GM18502 (cell line): ENCODE results near the gene CHI3L1.

Experiments
- ATAC-seq: cut with Tn5 transposase; IDR thresholded peaks from one replicate; pipeline ENCODE4 v1.9.1; 2021; ENCODE audit warnings: mild to moderate bottlenecking; ENCODE audit not compliant: unreplicated experiment, poor library complexity

The CHI3L1 gene

GRCh38 chr1:203207751-203208150, 21.2 kb upstream of the CHI3L1 start:
- ATAC-seq: no peak

GRCh38 chr1:203206129-203206687, 19.7 kb upstream of the CHI3L1 start:
- no peak for ATAC-seq

GRCh38 chr1:203204756-203205155, 18.3 kb upstream of the CHI3L1 start:
- ATAC-seq: no peak

- no peak for ATAC-seq
Measured at GRCh38 chr1:203202431-203203245, 16.1 kb upstream of the CHI3L1 start.

GRCh38 chr1:203201516-203202205, 15.2 kb upstream of the CHI3L1 start:
- ATAC-seq: no peak

GRCh38 chr1:203200916-203201315, 14.4 kb upstream of the CHI3L1 start:
- no peak for ATAC-seq

- ATAC-seq: no peak
Measured at GRCh38 chr1:203199816-203200571, 13.5 kb upstream of the CHI3L1 start.

- no peak for ATAC-seq
Measured at GRCh38 chr1:203199481-203199815, 12.9 kb upstream of the CHI3L1 start.

- no peak for ATAC-seq
Measured at GRCh38 chr1:203199002-203199401, 12.5 kb upstream of the CHI3L1 start.

- ATAC-seq: no peak
Measured at GRCh38 chr1:203197625-203198024, 11.1 kb upstream of the CHI3L1 start.

GRCh38 chr1:203196371-203196770, 9.9 kb upstream of the CHI3L1 start:
- no peak for ATAC-seq

- no peak for ATAC-seq
Measured at GRCh38 chr1:203190949-203191348, 4.4 kb upstream of the CHI3L1 start.

- no peak for ATAC-seq
Measured at GRCh38 chr1:203189951-203190352, 3.4 kb upstream of the CHI3L1 start.

- ATAC-seq: no peak
Measured at GRCh38 chr1:203188686-203189232, 2.3 kb upstream of the CHI3L1 start.

GRCh38 chr1:203187689-203188264, 1.3 kb upstream of the CHI3L1 start:
- no peak for ATAC-seq

- ATAC-seq: no peak
Measured at GRCh38 chr1:203187304-203187685, 791 bp upstream of the CHI3L1 start.

- no peak for ATAC-seq
Measured at GRCh38 chr1:203186091-203186445, 436 bp downstream of the CHI3L1 start.

GRCh38 chr1:203185585-203185984, 919 bp downstream of the CHI3L1 start:
- ATAC-seq: no peak

- no peak for ATAC-seq
Measured at GRCh38 chr1:203185061-203185461, 1.4 kb downstream of the CHI3L1 start.

- no peak for ATAC-seq
Measured at GRCh38 chr1:203184467-203184866, 2.0 kb downstream of the CHI3L1 start.
